H1 (cell line): ENCODE measurements around the gene ZNF648. TPM values are rescaled to one million over a fixed set of nuclear protein-coding genes. Genes with fewer than 3 reads are reported as not detected.

Experiments used
- CTCF ChIA-PET: fragments of 300-600 bp; sonication (Branson Sonifier 250); formaldehyde crosslinking; loops from one replicate; lab custom pipeline; 2021; ENCODE audit not compliant: partially characterized antibody; lab: Charles Lee
- POLR2A ChIA-PET: fragments of 300-600 bp; sonication (Branson Sonifier 250); formaldehyde crosslinking; loops from one replicate; lab custom pipeline; 2021; ENCODE audit warnings: inconsistent platforms; ENCODE audit not compliant: partially characterized antibody; lab: Charles Lee
- DNase-seq, 2 experiments: peaks; one replicate each; pipeline versions ENCODE4 v3.0.0 to v3.0.0-alpha.2; 2010 to 2022; ENCODE audit warnings: low spot score in 2 of 2, low read depth in 1 of 2, mixed read lengths in 1 of 2
- FAIRE-seq: peaks from 2 replicates; lab custom pipeline; 2011; peaks lifted over from hg19 to GRCh38; lab: Jason Lieb, UNC
- H2AFZ ChIP-seq: 2 replicates; pipeline ENCODE4 v1.8.1; 2012; ENCODE audit warnings: low read length, inconsistent platforms
- H2AK5ac ChIP-seq: 2 replicates; pipeline ENCODE4 v1.6.1; 2013; ENCODE audit warnings: low read depth, low read length
- H2BK120ac ChIP-seq: replicated peaks from 2 replicates; pipeline ENCODE3; 2013; ENCODE audit warnings: low read depth, low read length, inconsistent platforms
- H2BK12ac ChIP-seq: 2 replicates; pipeline ENCODE4 v1.6.1; 2013; ENCODE audit warnings: low read depth, low read length
- H2BK15ac ChIP-seq: 2 replicates; pipeline ENCODE4 v1.6.1; 2013; ENCODE audit warnings: low read length
- H2BK20ac ChIP-seq: 2 replicates; pipeline ENCODE4 v1.6.1; 2013; ENCODE audit warnings: low read length
- H2BK5ac ChIP-seq: 2 replicates; pipeline ENCODE4 v1.6.1; 2013; ENCODE audit warnings: low read depth, low read length
- H3K14ac ChIP-seq: 2 replicates; pipeline ENCODE4 v1.6.1; 2013; ENCODE audit warnings: inconsistent platforms; ENCODE audit not compliant: insufficient read length
- H3K18ac ChIP-seq: 2 replicates; pipeline ENCODE4 v1.6.1; 2013; ENCODE audit warnings: low read length; ENCODE audit errors: extremely low read depth
- H3K23ac ChIP-seq: 2 replicates; pipeline ENCODE4 v1.6.1; 2013; ENCODE audit warnings: inconsistent platforms; ENCODE audit not compliant: insufficient read length
- H3K23me2 ChIP-seq: 2 replicates; pipeline ENCODE4 v1.6.1; 2013; ENCODE audit warnings: low read depth, low read length
- H3K27ac ChIP-seq: 2 replicates; pipeline ENCODE4 v1.6.1; 2011; ENCODE audit warnings: low read depth, low read length, inconsistent platforms
- H3K27me3 ChIP-seq, 4 experiments: replicated peaks in 1 of 4; 1 replicate in 1 of 4; 2 replicates in 3 of 4; pipeline versions ENCODE4 v1.6.1 to v1.8.1; 2011 to 2013; ENCODE audit warnings: low read length in 3 of 4, mild to moderate bottlenecking in 3 of 4, inconsistent platforms in 2 of 4, mixed read lengths in 2 of 4, moderate library complexity in 1 of 4; ENCODE audit not compliant: control insufficient read depth in 3 of 4, insufficient read depth in 3 of 4; ENCODE audit errors: extremely low read depth in 1 of 4
- H3K36me3 ChIP-seq, 4 experiments: 2 replicates each; pipeline versions ENCODE4 v1.6.1 to v1.8.1; 2011 to 2013; ENCODE audit warnings: mild to moderate bottlenecking in 4 of 4, low read length in 3 of 4, moderate library complexity in 2 of 4, control low read depth in 1 of 4, inconsistent platforms in 1 of 4; ENCODE audit not compliant: insufficient read depth in 4 of 4, control insufficient read depth in 2 of 4
- H3K4ac ChIP-seq: replicated peaks from 2 replicates; pipeline ENCODE3; 2013; ENCODE audit warnings: low read length, low read depth, mixed read lengths, inconsistent platforms; ENCODE audit not compliant: insufficient read length
- H3K4me1 ChIP-seq, 4 experiments: replicated peaks in 1 of 4; 1 replicate in 1 of 4; 2 replicates in 3 of 4; pipeline versions ENCODE4 v1.6.1 to v1.8.1; 2011 to 2013; ENCODE audit warnings: low read length in 3 of 4, inconsistent platforms in 2 of 4, mixed read lengths in 1 of 4; ENCODE audit not compliant: insufficient read depth in 4 of 4, control insufficient read depth in 3 of 4
- H3K4me2 ChIP-seq, 2 experiments: 2 replicates each; pipeline versions ENCODE4 v1.6.1 to v1.8.1; 2011 to 2013; ENCODE audit warnings: low read depth in 2 of 2, low read length in 2 of 2, control low read depth in 1 of 2, inconsistent platforms in 1 of 2, mild to moderate bottlenecking in 1 of 2; ENCODE audit not compliant: insufficient read depth in 1 of 2
- H3K4me3 ChIP-seq, 4 experiments: fragments of 200-600, 300-600 bp in 1 of 4; sonication (generic), shearing (Covaris generic), sonication (Bioruptor Twin) in 1 of 4; 2 replicates each; pipeline versions ENCODE4 v1.5.1 to v1.8.1; 2011 to 2016; ENCODE audit warnings: low read length in 4 of 4, low read depth in 3 of 4, control low read depth in 2 of 4, inconsistent platforms in 2 of 4, mild to moderate bottlenecking in 2 of 4, mixed read lengths in 1 of 4, moderate library complexity in 1 of 4; ENCODE audit not compliant: insufficient read depth in 2 of 4; ENCODE audit errors: extremely low read depth in 1 of 4
- H3K56ac ChIP-seq: replicated peaks from 2 replicates; pipeline ENCODE3; 2013; ENCODE audit warnings: low read depth, mild to moderate bottlenecking, mixed read lengths, low read length, inconsistent platforms; ENCODE audit not compliant: insufficient read length
- H3K79me1 ChIP-seq: 2 replicates; pipeline ENCODE4 v1.6.1; 2013; ENCODE audit warnings: low read depth, low read length, control low read depth
- H3K79me2 ChIP-seq, 2 experiments: 2 replicates each; pipeline versions ENCODE4 v1.6.1 to v1.8.1; 2012 to 2013; ENCODE audit warnings: low read length in 2 of 2, mild to moderate bottlenecking in 2 of 2, inconsistent platforms in 1 of 2; ENCODE audit not compliant: insufficient read depth in 2 of 2, control insufficient read depth in 1 of 2
- H3K9ac ChIP-seq, 4 experiments: replicated peaks in 1 of 4; 1 replicate in 1 of 4; 2 replicates in 3 of 4; pipeline versions ENCODE4 v1.6.1 to v1.8.1; 2011 to 2013; ENCODE audit warnings: low read depth in 3 of 4, low read length in 3 of 4, control low read depth in 2 of 4, mild to moderate bottlenecking in 2 of 4, moderate library complexity in 2 of 4, inconsistent platforms in 1 of 4; ENCODE audit errors: extremely low read depth in 1 of 4
- H3K9me3 ChIP-seq, 2 experiments: 2 replicates each; pipeline versions ENCODE4 v1.6.1 to v1.8.1; 2012 to 2013; ENCODE audit warnings: mild to moderate bottlenecking in 2 of 2, moderate library complexity in 2 of 2, control low read depth in 1 of 2, inconsistent platforms in 1 of 2, low read depth in 1 of 2, low read length in 1 of 2, mixed read lengths in 1 of 2; ENCODE audit not compliant: insufficient read depth in 2 of 2
- H4K20me1 ChIP-seq, 2 experiments: replicated peaks in 1 of 2; 2 replicates each; pipeline versions ENCODE3 to v1.8.1; 2011 to 2013; ENCODE audit warnings: inconsistent platforms in 2 of 2, low read length in 2 of 2, mild to moderate bottlenecking in 1 of 2; ENCODE audit not compliant: insufficient read depth in 2 of 2, control insufficient read depth in 1 of 2
- H4K5ac ChIP-seq: 2 replicates; pipeline ENCODE4 v1.6.1; 2013; ENCODE audit warnings: low read length, low read depth, mixed read lengths, inconsistent platforms; ENCODE audit not compliant: insufficient read length
- H4K8ac ChIP-seq: 2 replicates; pipeline ENCODE4 v1.8.0; 2013; ENCODE audit warnings: mild to moderate bottlenecking, moderate library complexity, low read length, inconsistent platforms; ENCODE audit not compliant: insufficient read depth; ENCODE audit errors: extremely low read depth
- H4K91ac ChIP-seq: replicated peaks from 2 replicates; pipeline ENCODE3; 2013; ENCODE audit warnings: low read length, mixed read lengths, inconsistent platforms; ENCODE audit not compliant: insufficient read length
- CREB1 ChIP-seq: IDR thresholded peaks from 2 replicates; pipeline ENCODE4 v1.6.1; 2012; ENCODE audit warnings: inconsistent platforms
- HDAC2 ChIP-seq, 2 experiments: fragments of 300-600 bp in 1 of 2; sonication (generic) in 1 of 2; IDR thresholded peaks; 2 replicates each; pipeline ENCODE4 v1.6.1; 2011 to 2012; ENCODE audit warnings: low read depth in 2 of 2, low read length in 2 of 2, mild to moderate bottlenecking in 2 of 2, moderate library complexity in 2 of 2, borderline replicate concordance in 1 of 2, inconsistent platforms in 1 of 2
- MAFK ChIP-seq: IDR thresholded peaks from 2 replicates; pipeline ENCODE4 v1.6.1; 2012; ENCODE audit warnings: low read depth, mild to moderate bottlenecking, improper control_type of control experiment, low read length
- NRF1 ChIP-seq: IDR thresholded peaks from 2 replicates; pipeline ENCODE4 v1.6.1; 2011; ENCODE audit warnings: mild to moderate bottlenecking, low read depth, low read length, improper control_type of control experiment
- RNF2 ChIP-seq: fragments of 200-900, 300-1000 bp; sonication (generic); IDR thresholded peaks from 2 replicates; pipeline ENCODE4 v1.7.1; 2016; ENCODE audit warnings: borderline replicate concordance, low read depth, mild to moderate bottlenecking, antibody characterized with exemption, low read length; ENCODE audit not compliant: poor library complexity, severe bottlenecking; ENCODE audit errors: missing control alignments
- SAP30 ChIP-seq: fragments of 300-600 bp; sonication (generic); IDR thresholded peaks from 2 replicates; pipeline ENCODE4 v1.7.1; 2012; ENCODE audit warnings: low read length, moderate library complexity, mild to moderate bottlenecking, inconsistent platforms; ENCODE audit not compliant: insufficient read depth, insufficient replicate concordance
- TAF1 ChIP-seq: IDR thresholded peaks from 2 replicates; pipeline ENCODE4 v1.6.1; 2011; ENCODE audit warnings: mild to moderate bottlenecking, low read depth, low read length
- TAF7 ChIP-seq: optimal IDR thresholded peaks from 2 replicates; pipeline ENCODE3; 2011; ENCODE audit warnings: low read depth, mild to moderate bottlenecking, inconsistent platforms, low read length, moderate library complexity, borderline replicate concordance
- WGBS, 2 experiments: shearing (Covaris generic) in 1 of 2; methylation state at CpG; one replicate each; pipeline versions ENCODE4 v1.1.6 to v1.1.7; 2013 to 2015; ENCODE audit warnings: low lambda C conversion rate in 2 of 2, mixed read lengths in 2 of 2, inconsistent platforms in 1 of 2, low coverage in 1 of 2, missing lambda C conversion rate in 1 of 2; ENCODE audit not compliant: insufficient replicate concordance in 2 of 2, insufficient coverage in 1 of 2, insufficient read length in 1 of 2; ENCODE audit errors: extremely low coverage in 1 of 2, missing lambda C conversion rate in 1 of 2; 5-methylcytosine and 5-hydroxymethylcytosine counted together
- polyA plus RNA-seq, 7 experiments: library from polyadenylated mRNA; depleted of rRNA in 3 of 7; stranded (reverse) in 5 of 7; unstranded in 2 of 7; fragments of >200 nt in 5 of 7; fragments of 200-250 nt in 2 of 7; gene quantifications; 1 replicate in 5 of 7; 2 replicates in 1 of 7; 4 replicates in 1 of 7; pipeline versions ENCODE4 v1.2.1 to v1.2.3, GENCODE V29; 2011 to 2013; ENCODE audit warnings: missing spikeins in 2 of 7, mixed read lengths in 2 of 7
- total RNA-seq: library from RNA; stranded (reverse); fragmentation: NEBNext Ultra II Directional; extraction: Animal tissue kit (Norgen Biotek cat#: 25700); gene quantifications from 2 replicates; pipeline ENCODE4 v1.2.1, GENCODE V29; 2021

The ZNF648 gene
- total and polyA plus RNA-seq, 2 of the 8 experiments (the other 6 are each of a cell fraction or from before 2014, with no cell fraction given) = 0.20 to 0.53 TPM

- Histone ChIP-seq H3K36me3 (no peaks in the 10 kb centered on the region), H4K91ac (no peak overlapping the region), H3K4me3 (no peak overlapping the region), H4K5ac (no peak overlapping the region), H3K27me3 (no peaks in the 10 kb centered on the region), H3K23ac (no peak overlapping the region), H3K4me1 (peaks cover 0 to 4% (median 2%) of the 10 kb centered on the region in 4 experiments; a peak in 3 of 7 replicates), H4K20me1 (no peaks in the 10 kb centered on the region), H3K4ac (no peak overlapping the region), H3K9ac (no peak overlapping the region), H2BK120ac (no peak overlapping the region), H3K23me2 (no peaks in the 10 kb centered on the region), H2BK12ac (no peak overlapping the region), H2AFZ (0 out of 2 replicates have a peak overlapping the region, but pooled peaks have one; percentile 25), H2BK15ac (no peak overlapping the region), H3K4me2 (no peak overlapping the region), H3K56ac (no peak overlapping the region), H2AK5ac (no peak overlapping the region), H3K9me3 (0 out of 4 replicates have a peak, but pooled peaks cover 0 to 3% of the 10 kb centered on the region in 2 experiments), H3K79me1 (no peaks in the 10 kb centered on the region), H2BK20ac (no peak overlapping the region), H3K14ac (no peak overlapping the region), H2BK5ac (no peak overlapping the region), H3K27ac (no peak overlapping the region), H3K18ac (no peak overlapping the region), H4K8ac (no peak overlapping the region), H3K79me2 (no peaks in the 10 kb centered on the region)
- no peak for FAIRE-seq
- no peak for DNase-seq
- POLR2A ChIA-PET = interaction anchor here (1.1 kb wide), 1 partner anchor 35 kb away, joined by 3 read pairs; no protein-coding TSS in a partner anchor
- 87% methylated on average over 3 of the region's 3 CpGs; no CpG with 5 or more reads in 1 of the 2 experiments for WGBS, 2 experiments
- CTCF ChIA-PET = interaction anchor here (0.7 to 5.5 kb wide), 22 partner anchors 9 to 287 kb away, joined by 3 to 38 read pairs (median 4); no protein-coding TSS in a partner anchor
- no peak for TF ChIP-seq MAFK
- no peak for TF ChIP-seq TAF1
- no peak for TF ChIP-seq TAF7
- no peak for TF ChIP-seq NRF1
- no peak for TF ChIP-seq CREB1
- no peak for TF ChIP-seq HDAC2 (IDR thresholded peaks at IDR 0.05; ENCODE audit: borderline replicate concordance in 1 of 2, low read depth in 2 of 2, low read length in 2 of 2)
- no peak for TF ChIP-seq RNF2
- no peak for TF ChIP-seq SAP30
These were observed 56.9 kb downstream of the ZNF648 start for GRCh38 chr1:182004601-182005000.
